NCI-H146 (cell line): ENCODE data around the gene MCF2L.
A peak's percentile ranks its signal among the peaks of the same experiment; 100 is the strongest.
"Not testable (repeated sequence)": the region's sequence is repeated elsewhere in the genome, so short reads cannot be mapped to it uniquely, and the experiment has no call there.

Source experiments
- DNase-seq: peaks from one replicate; lab custom pipeline; 2025; lab: John Stamatoyannopoulos, UW

The MCF2L gene

GRCh38 chr13:113016526-113017295 is 47.7 kb downstream of the MCF2L start:
- no peak for DNase-seq

GRCh38 chr13:113017506-113018215 is 48.6 kb downstream of the MCF2L start:
- DNase-seq = no peak

- DNase-seq = no peak
These were observed 49.9 kb downstream of the MCF2L start for GRCh38 chr13:113018676-113019465.

DNA sequence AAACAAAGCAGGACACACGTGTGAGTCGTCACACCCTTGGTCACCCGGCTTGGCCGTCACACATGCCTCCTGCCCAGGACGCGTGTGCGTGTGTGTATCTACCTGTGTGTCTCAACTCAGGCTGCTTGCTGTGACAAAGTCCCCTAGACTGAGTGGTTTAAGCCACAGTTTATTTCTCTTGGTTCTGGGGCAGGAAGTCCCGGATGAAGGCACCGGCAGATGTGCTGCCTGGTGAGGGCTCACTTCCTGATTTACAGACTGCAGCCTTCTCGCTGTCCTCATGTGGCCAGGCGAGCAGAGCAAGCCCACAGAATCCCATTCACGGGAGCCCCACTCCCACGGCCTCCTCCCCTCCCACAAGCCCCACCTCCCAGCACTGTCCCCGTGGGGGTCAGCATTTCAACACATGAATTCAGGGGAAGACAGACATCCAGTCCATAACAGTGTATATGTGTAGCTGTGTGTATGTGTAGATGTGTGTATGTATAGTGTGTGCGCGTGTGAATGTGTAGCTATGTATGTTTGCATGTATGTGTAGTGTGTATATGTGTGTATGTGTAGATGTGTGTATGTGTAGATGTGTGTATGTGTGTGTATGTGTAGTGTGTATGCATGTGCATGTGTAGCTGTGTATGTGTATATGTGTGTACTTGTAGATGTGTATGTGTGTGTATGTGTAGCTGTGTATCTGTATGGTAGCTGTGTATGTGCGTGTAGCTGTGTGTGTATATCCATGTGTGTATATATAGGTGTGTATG is 51.5 kb downstream of the MCF2L start:
- DNase-seq = no peak

- DNase-seq = no peak
These were observed 52.4 kb downstream of the MCF2L start for GRCh38 chr13:113021391-113021790.

DNA sequence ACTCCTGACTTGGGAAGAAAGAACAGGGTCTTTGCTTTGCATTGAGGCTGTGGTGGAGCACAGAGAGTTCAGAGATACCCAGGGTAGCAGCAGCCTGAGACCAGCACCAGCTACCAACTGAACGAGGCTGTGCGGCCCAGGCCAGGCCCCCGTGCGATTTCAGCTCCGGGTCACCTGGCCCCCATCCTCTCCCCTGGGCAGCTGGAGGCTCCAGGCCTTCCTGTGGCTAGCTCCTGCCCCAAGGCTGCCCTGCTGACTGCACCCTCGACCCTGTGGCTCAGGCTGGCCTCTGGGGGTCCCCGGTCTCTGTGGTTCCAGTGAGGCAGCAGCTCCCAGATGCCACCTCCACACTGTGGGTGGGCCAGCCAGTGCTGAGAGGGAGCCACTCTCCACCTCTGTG is 52.8 kb downstream of the MCF2L start:
- DNase-seq = no peak

DNA sequence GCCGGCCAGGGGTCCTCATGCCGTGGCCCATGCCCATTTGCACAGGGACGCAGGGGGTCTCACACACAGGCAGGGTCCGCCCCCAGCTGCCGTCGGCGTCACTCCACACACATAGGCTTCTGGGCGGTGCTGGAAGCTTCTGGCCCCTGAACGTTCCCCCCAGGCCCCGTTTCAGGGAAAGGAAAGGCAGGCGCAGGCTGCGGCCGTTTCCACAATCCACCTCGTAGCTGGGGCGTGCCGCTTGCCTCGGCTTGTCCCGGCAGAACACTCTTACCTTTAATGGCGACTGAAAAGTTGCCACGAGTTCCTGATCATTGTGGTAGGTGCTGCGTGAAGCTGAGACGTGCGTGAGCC is 53.4 kb downstream of the MCF2L start:
- DNase-seq = no peak

DNA sequence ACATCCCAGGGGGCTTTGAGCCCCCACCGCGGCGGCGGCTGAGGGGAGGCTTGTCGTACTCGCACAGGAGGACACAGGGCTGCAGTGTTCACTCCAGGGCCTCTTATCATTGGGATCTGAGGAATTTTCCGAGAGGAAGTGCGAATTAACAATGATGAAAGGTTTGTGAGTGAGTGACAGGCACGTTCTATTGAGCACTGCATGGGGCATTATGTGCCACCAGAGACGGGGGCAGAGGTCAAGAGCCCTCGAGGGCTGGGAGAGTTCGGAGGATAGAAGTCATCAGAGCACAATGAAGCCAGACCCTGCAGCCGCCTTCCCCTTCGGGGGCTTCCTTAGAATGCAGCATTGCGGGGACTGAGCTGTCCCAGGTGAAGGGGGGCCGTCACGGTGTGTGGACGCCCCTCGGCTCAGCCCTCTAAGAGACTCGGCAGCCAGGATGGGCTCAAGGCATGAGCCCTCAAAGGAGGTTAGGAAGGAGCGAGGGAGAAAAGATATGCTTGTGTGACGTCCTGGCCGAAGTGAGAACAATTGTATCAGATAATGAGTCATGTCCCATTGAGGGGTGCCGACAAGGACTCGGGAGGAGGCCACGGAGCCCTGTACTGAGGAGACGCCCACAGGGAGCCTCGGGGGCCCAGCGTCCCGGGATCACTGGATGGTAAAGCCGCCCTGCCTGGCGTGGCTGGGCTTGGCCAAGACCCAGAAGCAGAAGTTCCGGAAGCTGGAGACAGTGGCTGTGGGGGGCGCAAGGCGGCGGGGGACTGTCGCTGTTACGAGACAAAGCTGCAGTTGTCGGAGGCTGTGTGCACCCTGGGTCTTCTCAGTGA is 53.9 kb downstream of the MCF2L start:
- peak; percentile 40 for DNase-seq

DNA sequence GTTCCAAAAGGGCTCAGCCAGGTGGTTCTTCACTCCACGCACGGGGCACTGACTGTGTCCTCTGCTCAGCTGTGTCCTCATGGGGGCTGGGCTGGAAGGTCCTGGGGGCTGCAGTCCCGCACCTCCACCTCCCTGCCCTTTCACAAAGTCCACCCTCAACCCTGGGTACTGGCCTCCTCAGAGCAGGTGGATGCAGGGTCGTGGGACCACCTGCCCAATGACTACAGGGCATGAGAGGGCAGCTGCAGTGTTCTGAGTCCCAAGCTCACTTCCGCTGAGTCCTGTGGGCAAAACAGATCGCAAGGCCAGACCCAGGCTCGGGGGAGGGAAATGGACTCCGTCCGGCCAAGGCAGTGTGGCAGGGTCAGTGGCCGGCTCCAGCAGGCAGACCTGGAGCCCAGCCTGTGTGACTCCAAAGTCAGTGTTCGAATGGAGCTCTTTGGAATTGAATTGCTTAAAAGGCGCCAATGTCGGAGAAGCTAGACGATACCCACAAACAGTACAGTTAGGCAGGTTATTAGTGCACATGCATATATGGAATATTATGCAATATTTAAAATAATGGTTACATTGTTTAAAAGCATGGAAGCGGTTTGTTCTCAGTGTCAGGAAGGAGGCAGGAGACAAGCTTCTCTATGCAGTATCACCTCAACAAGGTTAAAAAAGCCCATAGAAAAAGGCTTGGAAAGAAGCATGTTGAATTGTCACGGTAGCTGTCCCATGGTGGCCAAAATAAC is 54.8 kb downstream of the MCF2L start:
- no peak for DNase-seq

GRCh38 chr13:113024466-113024865 is 55.5 kb downstream of the MCF2L start:
- no peak for DNase-seq

GRCh38 chr13:113026391-113026910 is 57.4 kb downstream of the MCF2L start:
- no peak for DNase-seq

DNA sequence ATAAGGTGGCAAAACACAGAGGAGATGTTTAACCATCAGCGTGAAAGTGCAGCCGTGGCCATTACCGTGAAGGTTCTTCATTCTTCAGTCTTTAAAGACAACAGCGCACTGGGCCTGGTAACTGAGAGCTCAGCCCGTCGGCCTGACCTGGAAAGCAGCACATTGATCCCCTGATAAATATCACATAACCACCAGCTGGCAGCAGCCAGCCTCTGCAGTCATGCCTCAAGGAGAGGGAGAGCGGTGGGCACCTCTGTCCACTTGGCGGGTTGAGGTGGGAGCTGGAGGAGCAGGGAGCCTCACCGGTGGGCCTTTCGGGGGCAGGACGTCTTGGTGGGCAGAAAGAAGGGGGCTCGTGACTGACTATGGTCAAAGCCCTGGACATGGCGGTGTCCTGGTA is 58.1 kb downstream of the MCF2L start:
- no peak for DNase-seq

DNA sequence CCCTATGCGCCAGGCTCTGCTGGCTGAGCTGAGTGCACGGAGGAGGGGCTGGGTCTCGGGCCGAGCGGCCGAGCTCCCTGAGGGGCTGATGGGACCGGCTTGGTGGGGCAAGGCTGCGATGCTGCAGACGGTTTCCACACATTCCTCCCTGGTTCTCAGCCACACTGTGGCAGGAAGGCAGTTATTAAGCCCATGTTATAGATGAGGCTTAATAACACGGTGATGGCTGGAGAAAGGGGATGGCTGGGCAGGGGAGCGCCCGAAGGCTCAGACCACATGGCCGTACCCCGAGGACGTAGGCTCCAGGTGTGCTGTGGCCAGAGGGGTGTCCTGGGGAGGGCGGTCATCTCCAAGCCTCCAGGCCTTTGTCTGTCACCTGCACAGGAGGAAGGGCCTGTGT is 58.6 kb downstream of the MCF2L start:
- DNase-seq = no peak

DNA sequence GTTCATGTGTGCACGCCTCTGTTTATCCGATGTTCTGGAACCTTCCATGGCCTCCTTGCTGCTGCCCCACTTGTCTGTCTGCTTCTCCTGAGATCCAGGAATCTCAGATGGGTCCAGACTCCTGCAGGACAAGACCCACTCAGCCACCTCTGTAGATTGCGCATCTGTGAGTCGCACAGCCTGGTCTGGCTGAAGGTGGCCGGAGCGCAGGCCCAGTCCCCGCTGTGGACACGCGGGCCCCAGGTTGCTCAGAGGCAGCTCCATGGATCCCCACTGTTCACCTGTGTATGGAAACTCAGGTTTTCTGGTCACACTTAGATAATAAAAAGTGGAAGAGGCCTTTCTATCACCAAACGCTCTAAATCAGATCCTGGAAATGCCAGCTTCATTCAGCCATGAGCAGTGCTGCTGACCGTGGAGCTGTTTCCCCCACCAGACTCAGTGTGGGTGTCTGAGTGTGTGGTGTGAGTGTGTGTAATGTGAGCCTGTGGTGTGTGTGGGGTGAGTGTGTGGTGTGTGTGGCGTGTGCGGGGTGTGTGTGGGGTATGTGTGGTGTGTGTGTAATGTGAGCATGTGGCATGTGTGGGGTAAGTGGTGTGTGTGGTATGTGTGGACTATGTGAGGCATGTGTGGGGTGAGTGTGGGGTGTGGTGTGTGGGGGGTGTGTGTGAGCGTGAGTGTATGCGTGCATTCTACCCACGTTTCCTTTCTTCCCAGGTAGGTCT is 59.5 kb downstream of the MCF2L start:
- DNase-seq = no peak

- DNase-seq = no peak
These were observed 60.0 kb downstream of the MCF2L start for GRCh38 chr13:113029061-113029445.

GRCh38 chr13:113029487-113030258 is 60.7 kb downstream of the MCF2L start:
- DNase-seq = peak; percentile 39

DNA sequence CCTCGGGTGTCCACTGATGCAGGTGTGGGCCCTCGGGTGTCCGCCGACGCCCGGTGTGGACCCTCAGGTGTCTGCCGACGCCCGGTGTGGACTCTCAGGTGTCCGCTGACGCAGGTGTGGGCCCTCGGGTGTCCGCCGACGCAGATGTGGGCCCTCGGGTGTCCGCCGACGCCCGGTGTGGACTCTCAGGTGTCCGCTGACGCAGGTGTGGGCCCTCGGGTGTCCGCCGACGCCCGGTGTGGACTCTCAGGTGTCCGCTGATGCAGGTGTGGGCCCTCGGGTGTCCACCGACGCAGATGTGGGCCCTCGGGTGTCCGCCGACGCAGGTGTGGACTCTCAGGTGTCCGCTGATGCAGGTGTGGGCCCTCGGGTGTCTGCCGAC is 61.2 kb downstream of the MCF2L start:
- DNase-seq = not testable (repeated sequence)

- no peak for DNase-seq
These were observed 62.5 kb downstream of the MCF2L start for GRCh38 chr13:113031465-113031864.

DNA sequence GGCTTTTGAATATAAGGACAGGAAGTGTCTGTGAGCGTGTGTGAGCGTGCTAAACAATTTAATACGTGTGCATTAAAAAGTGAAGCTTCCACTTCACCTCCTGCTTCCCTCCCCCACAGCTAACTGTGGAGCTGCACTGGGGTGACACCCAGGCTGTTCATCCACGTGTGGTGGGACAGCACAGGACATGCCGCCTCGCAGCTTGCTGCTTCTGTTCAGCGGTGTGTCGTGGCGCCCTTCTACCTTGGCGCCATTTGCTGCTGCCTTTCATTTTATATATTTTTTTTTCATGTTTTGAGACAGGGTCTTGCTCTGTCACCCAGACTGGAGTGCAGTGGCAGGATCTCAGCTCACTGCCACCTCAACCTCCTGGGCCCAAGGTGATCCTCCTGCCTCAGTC is 63.3 kb downstream of the MCF2L start:
- no peak for DNase-seq
